Measurements from ENCODE around the gene UBE3A.

Gene UBE3A

GRCh38 chr15:25438601-25439368 is at the start of gene UBE3A:
TSS of gene UBE3A (minus strand) at chr15:25439024. CDS start at chr15:25409107, 29,917 bp downstream.
- TF ChIP-seq CTCF (IDR thresholded peaks at IDR 0.05; ENCODE audit: control insufficient read depth, extremely low read depth, insufficient read depth), result peak; percentile 23
- peak; percentile 61 for DNase-seq (ENCODE audit: low read depth)
- peak within 1 kb of the TSS; percentile 95 for H3K4me3 ChIP-seq (ENCODE audit: low read depth, low read length)

GRCh38 chr15:25487226-25487884 is 48.5 kb upstream of the UBE3A start:
- no peak for TF ChIP-seq CTCF (IDR thresholded peaks at IDR 0.05; ENCODE audit: control insufficient read depth, extremely low read depth, insufficient read depth)
- no peak for DNase-seq (ENCODE audit: low read depth)
- H3K4me3 ChIP-seq (ENCODE audit: low read depth, low read length), result no peak overlapping the region

GRCh38 chr15:25486051-25486450 is 47.2 kb upstream of the UBE3A start:
- DNase-seq (ENCODE audit: low read depth), result no peak
- no peak for TF ChIP-seq CTCF (IDR thresholded peaks at IDR 0.05; ENCODE audit: control insufficient read depth, extremely low read depth, insufficient read depth)
- no peak overlapping the region for H3K4me3 ChIP-seq (ENCODE audit: low read depth, low read length)

GRCh38 chr15:25481208-25481859 is 42.5 kb upstream of the UBE3A start:
- H3K4me3 ChIP-seq (ENCODE audit: low read depth, low read length), result no peak overlapping the region; the same call in 1 of the 2 replicates
- TF ChIP-seq CTCF (IDR thresholded peaks at IDR 0.05; ENCODE audit: control insufficient read depth, extremely low read depth, insufficient read depth), result no peak

GRCh38 chr15:25478313-25478712 is 39.5 kb upstream of the UBE3A start:
- no peak overlapping the region for H3K4me3 ChIP-seq (ENCODE audit: low read depth, low read length)
- TF ChIP-seq CTCF (IDR thresholded peaks at IDR 0.05; ENCODE audit: control insufficient read depth, extremely low read depth, insufficient read depth), result no peak
- DNase-seq (ENCODE audit: low read depth), result no peak

More at GRCh38 chr15:25481208-25481859, 42.5 kb upstream of the UBE3A start:
- peak; percentile 43 for DNase-seq (ENCODE audit: low read depth)

GRCh38 chr15:25477816-25478215 is 39.0 kb upstream of the UBE3A start:
- TF ChIP-seq CTCF (IDR thresholded peaks at IDR 0.05; ENCODE audit: control insufficient read depth, extremely low read depth, insufficient read depth), result no peak
- no peak for DNase-seq (ENCODE audit: low read depth)
- H3K4me3 ChIP-seq (ENCODE audit: low read depth, low read length), result no peak overlapping the region

Measured in LNCaP clone FGC (cell line).